AG04450 (cell line): ENCODE measurements around the gene GLUL. TPM values are rescaled to one million over a fixed set of nuclear protein-coding genes. Genes with fewer than 3 reads are reported as not detected.

Experiments used
- CTCF ChIA-PET: fragments of 300-600, 350-600 bp; formaldehyde crosslinking; extraction: SDS; loops from one replicate; lab custom pipeline; 2022; ENCODE audit warnings: antibody characterized with exemption, inconsistent platforms; lab: Charles Lee
- POLR2A ChIA-PET: fragments of 350-600 bp; formaldehyde crosslinking; extraction: SDS; loops from one replicate; lab custom pipeline; 2021; ENCODE audit warnings: antibody characterized with exemption, inconsistent platforms; lab: Yijun Ruan, JAX
- DNase-seq: peaks from one replicate; pipeline ENCODE4 v3.0.0-alpha.2; 2011; ENCODE audit warnings: low read depth, low spot score
- H3K27ac ChIP-seq: one replicate; pipeline ENCODE4 v1.5.1; 2012; ENCODE audit warnings: low read depth, low read length, control low read depth
- H3K27me3 ChIP-seq: one replicate; pipeline ENCODE4 v1.6.0; 2012; ENCODE audit warnings: low read length; ENCODE audit not compliant: control insufficient read depth, insufficient read depth
- H3K4me3 ChIP-seq: 2 replicates; pipeline ENCODE4 v1.5.1; 2011; ENCODE audit warnings: mild to moderate bottlenecking, low read depth, low read length, control low read depth
- H3K9me3 ChIP-seq: 2 replicates; pipeline ENCODE4 v1.5.1; 2012; ENCODE audit warnings: low read length; ENCODE audit not compliant: control insufficient read depth, insufficient read depth
- CTCF ChIP-seq: IDR thresholded peaks from 2 replicates; pipeline ENCODE4 v1.5.1; 2011; ENCODE audit warnings: low read depth, low read length, control low read depth, inconsistent platforms
- polyA plus RNA-seq: library from polyadenylated mRNA; depleted of rRNA; stranded (reverse); fragments of >200 nt; gene quantifications from 2 replicates; pipeline ENCODE4 v1.2.3, GENCODE V29; 2011

The GLUL gene
- polyA plus RNA-seq, 1 experiment = 151 TPM

- POLR2A ChIA-PET = no interaction called here
- H3K27ac ChIP-seq = no peak overlapping the region
- CTCF ChIA-PET = interaction anchor here (1.0 to 12.0 kb wide), 8 partner anchors 17 to 318 kb away, joined by 3 to 536 read pairs (median 18); no protein-coding TSS in a partner anchor
- no peaks in the 10 kb centered on the region for H3K27me3 ChIP-seq
- no peak for DNase-seq
- no peaks in the 10 kb centered on the region for H3K9me3 ChIP-seq
- H3K4me3 ChIP-seq = no peak overlapping the region
- TF ChIP-seq CTCF = no peak
Observed at GRCh38 chr1:182397653-182398393, 6.2 kb upstream of the GLUL start.

GRCh38 chr1:182395906-182396305 is 4.3 kb upstream of the GLUL start:
- Histone ChIP-seq H3K9me3 (no peaks in the 10 kb centered on the region; the same call in 1 of the 2 replicates), H3K4me3 (no peak overlapping the region), H3K27ac (no peak overlapping the region), H3K27me3 (no peaks in the 10 kb centered on the region)
- no peak for DNase-seq
- no peak for TF ChIP-seq CTCF
- ChIA-PET POLR2A (interaction anchor here (1.3 kb wide), 1 partner anchor 253 kb away, joined by 5 read pairs; no protein-coding TSS in a partner anchor), CTCF (interaction anchor here (0.6 to 12.0 kb wide), 19 partner anchors 9 to 917 kb away, joined by 3 to 536 read pairs (median 5); no protein-coding TSS in a partner anchor)

GRCh38 chr1:182394055-182394775 is 2.6 kb upstream of the GLUL start:
- CTCF ChIA-PET = interaction anchor here (0.6 to 12.0 kb wide), 4 partner anchors 250 to 309 kb away, joined by 3 to 536 read pairs (median 17); no protein-coding TSS in a partner anchor
- POLR2A ChIA-PET = no interaction called here
- no peak for TF ChIP-seq CTCF

GRCh38 chr1:182392050-182393028 is 749 bp upstream of the GLUL start:
- TF ChIP-seq CTCF = no peak
- Histone ChIP-seq H3K9me3 (no peaks in the 10 kb centered on the region; the same call in 1 of the 2 replicates), H3K27me3 (no peaks in the 10 kb centered on the region), H3K27ac (peak overlapping the region; percentile 87), H3K4me3 (peak overlapping the region; percentile 67)
- ChIA-PET POLR2A (interaction anchor here (0.5 to 1.9 kb wide), 17 partner anchors 9 to 1390 kb away, joined by 3 to 17 read pairs (median 4); partner anchors contain the start of gene TEDDM1), CTCF (interaction anchor here (1.0 to 12.0 kb wide), 2 partner anchors 12 to 248 kb away, joined by 3 to 536 read pairs; no protein-coding TSS in a partner anchor)
- no peak for DNase-seq

More at GRCh38 chr1:182394055-182394775, 2.6 kb upstream of the GLUL start:
- DNase-seq = no peak
- no peak overlapping the region for H3K4me3 ChIP-seq
- no peaks in the 10 kb centered on the region; the same call in 1 of the 2 replicates for H3K9me3 ChIP-seq
- H3K27ac ChIP-seq = no peak overlapping the region
- no peaks in the 10 kb centered on the region for H3K27me3 ChIP-seq
